ENCODE results near the gene DTNA. TPM values are rescaled to one million over a fixed set of nuclear protein-coding genes. Genes with fewer than 3 reads are reported as not detected.

The DTNA gene
- polyA plus RNA-seq, 1 donor from 2014 or later, result 53.9 TPM

GRCh38 chr18:34816183-34816582, 106.1 kb downstream of the DTNA start:
- H3K27ac ChIP-seq (ENCODE audit: low read length), result no peak overlapping the region
- TF ChIP-seq EZH2 (IDR thresholded peaks at IDR 0.05; ENCODE audit: borderline replicate concordance, insufficient read depth, low read length, poor library complexity, severe bottlenecking) (no peak), CTCF (IDR thresholded peaks at IDR 0.05; ENCODE audit: poor library complexity, severe bottlenecking) (no peak), TAF1 (IDR thresholded peaks at IDR 0.05; ENCODE audit: low read depth) (no peak), EP300 (conservative IDR thresholded peaks at IDR 0.05; ENCODE audit: poor library complexity, severe bottlenecking) (no peak), RAD21 (conservative IDR thresholded peaks at IDR 0.05) (no peak), POLR2AphosphoS5 (IDR thresholded peaks at IDR 0.05) (no peak), MXI1 (conservative IDR thresholded peaks at IDR 0.05; ENCODE audit: poor library complexity, severe bottlenecking) (no peak), REST (IDR thresholded peaks at IDR 0.05; ENCODE audit: borderline replicate concordance) (no peak), SMC3 (conservative IDR thresholded peaks at IDR 0.05; ENCODE audit: poor library complexity) (no peak)

GRCh38 chr18:34817636-34818035, 107.5 kb downstream of the DTNA start:
- Histone ChIP-seq H3F3A (ENCODE audit: insufficient read depth, low read length, poor library complexity, severe bottlenecking) (no peaks in the 10 kb centered on the region), H3K9me2 (ENCODE audit: insufficient read depth, low read length) (no peaks in the 10 kb centered on the region), H3K27me3 (ENCODE audit: insufficient read depth, low read depth, low read length) (no peaks in the 10 kb centered on the region), H4K20me1 (ENCODE audit: insufficient read depth) (no peaks in the 10 kb centered on the region), H3K79me2 (replicated peaks; ENCODE audit: insufficient read depth, low read length) (no peaks in the 10 kb centered on the region), H2AFZ (ENCODE audit: low read depth, low read length) (no peak overlapping the region), H3K4me2 (ENCODE audit: low read length) (no peak overlapping the region), H3K4me3 (ENCODE audit: low read length) (no peak overlapping the region), H3K9ac (ENCODE audit: low read length) (no peak overlapping the region), H3K27ac (ENCODE audit: low read length) (no peak overlapping the region), H3K36me3 (ENCODE audit: insufficient read depth, low read length) (no peaks in the 10 kb centered on the region), H3K9me3 (ENCODE audit: low read length) (no peaks in the 10 kb centered on the region)
- TF ChIP-seq CTCF (IDR thresholded peaks at IDR 0.05; ENCODE audit: poor library complexity, severe bottlenecking), result no peak
- TF ChIP-seq SMC3 (conservative IDR thresholded peaks at IDR 0.05; ENCODE audit: poor library complexity), result no peak
- no peak for TF ChIP-seq REST (IDR thresholded peaks at IDR 0.05; ENCODE audit: borderline replicate concordance)
- TF ChIP-seq TAF1 (IDR thresholded peaks at IDR 0.05; ENCODE audit: low read depth), result no peak
- no peak for TF ChIP-seq RAD21 (conservative IDR thresholded peaks at IDR 0.05)
- no peak for TF ChIP-seq EZH2 (IDR thresholded peaks at IDR 0.05; ENCODE audit: borderline replicate concordance, insufficient read depth, low read length, poor library complexity, severe bottlenecking)
- no peak for TF ChIP-seq MXI1 (conservative IDR thresholded peaks at IDR 0.05; ENCODE audit: poor library complexity, severe bottlenecking)
- no peak for TF ChIP-seq POLR2AphosphoS5 (IDR thresholded peaks at IDR 0.05)
- no peak for TF ChIP-seq EP300 (conservative IDR thresholded peaks at IDR 0.05; ENCODE audit: poor library complexity, severe bottlenecking)

More at GRCh38 chr18:34816183-34816582, 106.1 kb downstream of the DTNA start:
- H2AFZ ChIP-seq (ENCODE audit: low read depth, low read length), result no peak overlapping the region
- H3K9me2 ChIP-seq (ENCODE audit: insufficient read depth, low read length), result no peaks in the 10 kb centered on the region
- no peaks in the 10 kb centered on the region for H3K9me3 ChIP-seq (ENCODE audit: low read length)
- no peaks in the 10 kb centered on the region for H3F3A ChIP-seq (ENCODE audit: insufficient read depth, low read length, poor library complexity, severe bottlenecking)
- H3K4me3 ChIP-seq (ENCODE audit: low read length), result no peak overlapping the region
- H3K9ac ChIP-seq (ENCODE audit: low read length), result no peak overlapping the region
- H3K79me2 ChIP-seq (replicated peaks; ENCODE audit: insufficient read depth, low read length), result no peaks in the 10 kb centered on the region
- no peak overlapping the region for H3K4me2 ChIP-seq (ENCODE audit: low read length)
- H4K20me1 ChIP-seq (ENCODE audit: insufficient read depth), result no peaks in the 10 kb centered on the region
- H3K36me3 ChIP-seq (ENCODE audit: insufficient read depth, low read length), result no peaks in the 10 kb centered on the region
- no peaks in the 10 kb centered on the region for H3K27me3 ChIP-seq (ENCODE audit: insufficient read depth, low read depth, low read length)
